GM23248 (cell line): Measurements from ENCODE around the gene RASGEF1C.

Experiments used
- EZH2 ChIP-seq: fragments of 200-600 bp; sonication (generic); IDR thresholded peaks from 2 replicates; pipeline ENCODE4 v1.6.1; 2018; ENCODE audit warnings: antibody characterized with exemption, mild to moderate bottlenecking; ENCODE audit not compliant: insufficient read depth, poor library complexity, severe bottlenecking
- EZH2phosphoT487 ChIP-seq: fragments of 200-600 bp; sonication (generic); IDR thresholded peaks from 2 replicates; pipeline ENCODE4 v1.6.1; 2018; ENCODE audit warnings: antibody characterized with exemption, moderate library complexity, mild to moderate bottlenecking, low read depth; ENCODE audit not compliant: insufficient read depth

DNA sequence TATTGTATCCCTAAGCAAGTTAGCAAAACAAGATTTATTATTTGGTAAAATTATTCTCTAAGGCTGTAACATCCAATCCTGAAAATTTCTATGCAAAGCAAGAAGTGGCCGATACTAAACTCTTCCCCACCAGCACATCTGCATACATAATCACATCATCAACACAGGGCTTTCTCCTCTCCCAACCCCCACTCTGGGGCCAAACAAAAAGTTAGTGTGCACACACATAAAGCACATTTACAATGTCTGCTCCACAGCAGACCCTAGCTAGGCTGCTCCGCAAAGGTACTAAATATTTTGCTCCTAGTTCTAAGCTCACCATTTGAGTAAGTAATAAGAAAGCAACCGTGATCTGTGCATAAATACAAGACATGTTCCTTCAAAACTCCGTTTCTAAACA, 141.0 kb downstream of the RASGEF1C start:
- TF ChIP-seq EZH2 (no peak), EZH2phosphoT487 (no peak)
